NCI-H2171 (cell line): ENCODE data around the gene TMPRSS7.

ENCODE experiments used
- DNase-seq: peaks from one replicate; lab custom pipeline; 2025; lab: John Stamatoyannopoulos, UW

The TMPRSS7 gene

GRCh38 chr3:112034436-112034835 is at the start of gene TMPRSS7:
TSS of gene TMPRSS7 (plus strand) at chr3:112034736. CDS start at chr3:112034846, 110 bp downstream.
- DNase-seq: no peak

- no peak for DNase-seq
These were observed 47.7 kb upstream of the TMPRSS7 start for GRCh38 chr3:111986800-111987199.

GRCh38 chr3:111989061-111989678 is 45.4 kb upstream of the TMPRSS7 start:
- DNase-seq: peak; percentile 42

- no peak for DNase-seq
These were observed 41.5 kb upstream of the TMPRSS7 start for GRCh38 chr3:111993038-111993437.

GRCh38 chr3:111998636-111999483 is 35.7 kb upstream of the TMPRSS7 start, which contains the start of gene TAGLN3:
TSS of gene TAGLN3 (plus strand) at chr3:111998922. CDS start at chr3:111999423, 501 bp downstream.
- peak; percentile 73 for DNase-seq

GRCh38 chr3:111999484-112000324 is 34.8 kb upstream of the TMPRSS7 start:
- peak; percentile 68 for DNase-seq

GRCh38 chr3:112000367-112000771 is 34.2 kb upstream of the TMPRSS7 start:
- no peak for DNase-seq

- DNase-seq: no peak
These were observed 33.6 kb upstream of the TMPRSS7 start for GRCh38 chr3:112000966-112001365.

GRCh38 chr3:112001526-112001925 is 33.0 kb upstream of the TMPRSS7 start:
- no peak for DNase-seq

GRCh38 chr3:112002096-112002971 is 32.2 kb upstream of the TMPRSS7 start:
- DNase-seq: no peak

- DNase-seq: no peak
These were observed 31.0 kb upstream of the TMPRSS7 start for GRCh38 chr3:112003321-112004080.

GRCh38 chr3:112004187-112004586 is 30.3 kb upstream of the TMPRSS7 start:
- DNase-seq: no peak

- no peak for DNase-seq
These were observed 29.9 kb upstream of the TMPRSS7 start for GRCh38 chr3:112004669-112005068.

GRCh38 chr3:112005091-112005672 is 29.4 kb upstream of the TMPRSS7 start:
- no peak for DNase-seq

GRCh38 chr3:112007633-112008032 is 26.9 kb upstream of the TMPRSS7 start:
- no peak for DNase-seq

- no peak for DNase-seq
These were observed 24.9 kb upstream of the TMPRSS7 start for GRCh38 chr3:112009670-112010069.

- DNase-seq: peak; percentile 98
These were observed 23.9 kb upstream of the TMPRSS7 start for GRCh38 chr3:112010636-112011035.

- DNase-seq: no peak
These were observed 23.1 kb upstream of the TMPRSS7 start for GRCh38 chr3:112011376-112011940.

- DNase-seq: no peak
These were observed 22.1 kb upstream of the TMPRSS7 start for GRCh38 chr3:112012205-112012992.
